Activated T-cell treated with anti-CD3 and anti-CD28 coated beads for 24 hours (primary cell): Measurements from ENCODE around the gene NTF3.

Experiments used
- DNase-seq: peaks from one replicate; pipeline ENCODE4 v3.0.0-alpha.2; 2020; ENCODE audit warnings: low read depth

NTF3 gene

GRCh38 chr12:5432011-5432400, at the start of gene NTF3:
TSS of gene NTF3 (plus strand) at chr12:5432108. CDS start at chr12:5432325, 217 bp downstream.
- DNase-seq: no peak

- DNase-seq: no peak
Observed at GRCh38 chr12:5384015-5384414, 47.9 kb upstream of the NTF3 start.

DNA sequence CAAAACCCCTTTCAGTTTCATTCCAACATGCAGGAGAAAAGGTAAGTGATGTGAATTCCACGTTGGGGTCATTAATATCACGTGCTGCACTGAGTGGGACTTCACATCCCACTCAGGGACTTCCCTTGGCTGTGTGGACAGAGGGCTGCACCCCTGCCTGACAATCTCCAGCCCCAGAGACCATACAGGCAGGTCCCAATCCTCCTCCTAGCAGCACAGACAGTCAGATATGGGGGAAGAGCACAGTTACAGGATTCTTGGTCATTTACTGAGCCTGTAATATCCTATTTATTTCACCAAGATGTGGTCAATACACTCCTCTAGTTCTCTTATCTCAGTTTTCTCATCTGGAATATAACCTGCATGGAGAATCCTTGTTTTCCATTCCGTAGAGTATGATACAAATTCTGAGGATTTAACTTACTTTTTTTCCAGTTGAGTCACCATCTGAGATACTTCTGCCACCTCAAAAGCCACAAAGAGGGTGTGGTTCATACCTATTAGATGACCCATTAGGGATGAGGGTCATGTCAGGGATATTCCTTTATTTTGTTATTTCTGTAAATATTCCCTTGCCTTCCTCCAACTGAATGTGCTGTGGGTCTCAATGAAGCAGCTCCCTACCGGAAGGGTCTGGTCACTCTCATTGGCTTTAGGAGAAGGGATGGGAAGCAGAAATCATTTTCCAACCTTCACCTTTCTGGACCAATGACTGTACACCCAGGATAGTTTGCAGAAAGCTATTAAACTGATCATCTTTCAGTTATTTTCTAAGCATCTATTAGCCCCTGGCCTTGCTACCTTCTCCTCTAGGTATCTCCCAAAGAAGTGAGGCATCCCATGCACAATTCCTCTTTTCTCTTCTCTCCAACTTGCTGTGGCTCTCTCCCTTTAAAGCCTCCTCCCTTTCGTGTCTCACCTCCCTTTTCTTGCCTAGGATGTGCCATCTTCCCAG, 43.0 kb upstream of the NTF3 start:
- DNase-seq: no peak

GRCh38 chr12:5390174-5390799, 41.6 kb upstream of the NTF3 start:
- no peak for DNase-seq

GRCh38 chr12:5391653-5392052, 40.3 kb upstream of the NTF3 start:
- DNase-seq: no peak

DNA sequence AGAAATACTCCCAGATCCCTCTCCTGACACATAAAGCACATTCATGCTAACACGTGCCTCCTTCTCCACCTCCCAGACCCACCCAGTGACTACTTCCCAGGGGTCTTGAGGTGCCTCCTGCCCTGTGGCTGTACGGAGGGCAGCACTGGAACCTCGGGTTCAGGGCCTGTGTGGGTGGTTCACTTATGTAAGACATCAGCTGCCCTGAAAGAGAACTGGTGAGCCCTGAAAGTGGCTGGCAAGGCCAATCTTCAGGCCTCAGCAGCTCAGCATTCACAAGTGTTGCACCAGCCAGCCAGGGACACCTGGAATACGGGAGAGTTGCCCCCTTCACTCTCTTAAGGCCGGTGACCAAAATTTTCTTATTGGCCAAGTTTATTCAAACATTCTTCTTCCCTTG, 38.9 kb upstream of the NTF3 start:
- DNase-seq: no peak

GRCh38 chr12:5395443-5396271, 36.3 kb upstream of the NTF3 start:
- no peak for DNase-seq

DNA sequence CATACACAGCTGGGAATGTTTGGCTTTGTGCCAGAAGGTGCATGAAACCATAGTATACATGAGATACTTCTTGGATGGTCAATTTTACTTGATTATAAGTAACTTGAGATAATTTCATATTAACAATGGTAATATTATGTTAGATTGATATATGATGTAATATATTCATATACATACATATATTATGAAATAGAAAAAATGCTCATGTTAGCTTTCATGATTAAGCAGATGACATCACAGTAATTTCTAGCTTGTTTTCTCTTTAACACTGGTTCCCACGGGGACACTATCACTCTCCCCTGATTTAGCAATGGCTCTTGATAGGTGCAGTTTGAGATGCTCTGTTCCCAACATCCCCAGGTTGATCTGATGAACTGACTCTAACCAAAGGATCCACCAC, 35.4 kb upstream of the NTF3 start:
- no peak for DNase-seq

DNA sequence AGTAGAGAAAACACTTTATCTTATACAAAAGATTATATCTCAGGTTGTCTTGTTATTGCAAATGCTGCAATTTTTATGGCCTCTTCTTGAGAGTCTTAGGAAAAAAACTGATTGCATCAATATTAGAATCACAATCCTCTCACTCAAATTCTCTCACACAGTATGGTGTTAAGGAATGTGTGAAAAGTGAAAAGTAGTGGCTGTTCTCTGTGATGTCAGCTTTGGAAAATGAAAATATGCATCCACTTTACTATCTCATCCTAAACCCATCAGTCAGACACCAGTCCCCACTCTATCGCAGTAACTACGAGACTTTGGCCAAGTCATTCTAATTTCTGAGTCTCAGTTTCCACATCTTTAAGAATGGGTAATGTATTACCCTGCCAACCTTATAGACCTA, 32.6 kb upstream of the NTF3 start:
- no peak for DNase-seq

DNA sequence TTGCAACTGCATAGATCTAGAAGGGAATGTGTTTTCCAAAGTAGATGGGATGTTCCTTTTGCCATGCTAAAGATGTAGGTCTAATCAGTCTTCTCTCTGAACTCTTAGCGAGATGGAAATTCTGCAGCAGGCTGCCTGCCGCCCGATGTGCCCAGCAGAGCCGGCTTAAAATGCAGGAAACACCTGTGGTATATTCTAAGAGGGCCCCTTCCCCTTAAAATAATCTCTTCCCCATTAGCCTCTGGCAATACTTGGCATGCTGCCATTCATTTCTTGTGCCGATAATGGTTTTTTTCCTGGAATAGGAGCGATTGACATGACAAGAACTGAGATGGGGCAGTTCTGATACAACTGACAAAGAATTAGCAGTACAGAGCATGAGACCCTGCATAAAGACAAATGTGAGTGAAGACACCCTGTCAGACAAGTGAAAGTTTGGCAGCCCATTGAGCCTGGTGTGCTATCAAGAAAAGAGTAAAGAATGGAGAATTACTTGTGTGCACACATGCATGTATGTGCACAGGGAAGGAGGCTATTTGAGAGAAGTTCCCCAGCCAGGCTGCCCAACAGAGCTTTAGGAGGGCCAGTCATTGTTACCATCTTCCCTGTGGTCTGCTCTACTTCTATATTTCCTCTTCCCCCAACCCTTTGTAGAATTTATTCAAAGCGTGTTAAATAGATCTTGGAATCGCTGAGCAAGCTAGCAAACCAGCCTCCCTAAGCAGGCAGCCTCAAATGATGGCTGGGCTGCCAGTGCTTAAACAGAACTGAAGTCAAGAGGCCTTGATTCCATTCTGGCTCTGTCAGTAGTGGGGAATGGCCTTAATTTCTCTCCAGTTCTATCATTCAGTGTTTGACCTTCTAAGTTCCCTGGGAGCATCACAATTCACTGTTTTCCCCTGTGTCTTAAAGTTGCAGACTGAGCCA, 29.6 kb upstream of the NTF3 start:
- no peak for DNase-seq

- DNase-seq: no peak
Observed at GRCh38 chr12:5403411-5403810, 28.5 kb upstream of the NTF3 start.

- no peak for DNase-seq
Observed at GRCh38 chr12:5407034-5407856, 24.7 kb upstream of the NTF3 start.

DNA sequence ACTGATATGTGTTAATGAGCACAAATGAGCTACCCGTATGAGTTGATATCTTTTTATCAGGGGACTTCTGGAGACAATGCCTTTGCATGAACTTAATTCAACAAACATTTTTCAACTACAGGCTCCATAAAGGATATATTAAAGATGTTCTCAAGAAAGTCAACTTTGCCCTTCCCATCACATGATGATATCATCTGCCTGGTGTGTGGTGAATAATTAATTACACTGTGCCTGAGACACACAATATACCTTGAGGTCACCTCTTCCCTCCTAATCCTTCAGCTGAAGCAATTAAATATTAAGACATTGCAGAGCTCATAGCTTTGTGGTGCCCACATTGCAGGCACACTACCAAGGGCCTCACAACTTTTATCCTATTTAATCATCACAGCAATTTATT, 22.3 kb upstream of the NTF3 start:
- DNase-seq: no peak

DNA sequence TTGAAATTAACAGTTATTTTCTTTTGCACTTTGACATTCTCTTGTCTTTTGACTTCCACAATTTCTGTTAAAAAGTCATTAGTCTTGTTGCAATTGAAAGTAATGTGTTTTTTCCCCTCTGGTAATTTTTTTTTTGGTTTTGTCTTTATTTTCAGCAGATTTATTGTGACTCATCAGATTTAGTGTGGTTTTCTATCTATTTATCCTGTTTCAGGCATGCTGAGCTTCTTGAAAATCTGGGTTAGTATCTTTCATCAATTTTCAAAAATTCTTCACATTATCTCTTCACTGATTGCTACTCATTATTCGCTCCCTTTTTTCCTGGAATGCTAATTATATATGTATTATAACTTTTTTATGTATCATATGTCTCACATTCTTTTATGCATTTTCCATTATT, 15.3 kb upstream of the NTF3 start:
- DNase-seq: no peak

GRCh38 chr12:5417500-5417899, 14.4 kb upstream of the NTF3 start:
- DNase-seq: no peak

DNA sequence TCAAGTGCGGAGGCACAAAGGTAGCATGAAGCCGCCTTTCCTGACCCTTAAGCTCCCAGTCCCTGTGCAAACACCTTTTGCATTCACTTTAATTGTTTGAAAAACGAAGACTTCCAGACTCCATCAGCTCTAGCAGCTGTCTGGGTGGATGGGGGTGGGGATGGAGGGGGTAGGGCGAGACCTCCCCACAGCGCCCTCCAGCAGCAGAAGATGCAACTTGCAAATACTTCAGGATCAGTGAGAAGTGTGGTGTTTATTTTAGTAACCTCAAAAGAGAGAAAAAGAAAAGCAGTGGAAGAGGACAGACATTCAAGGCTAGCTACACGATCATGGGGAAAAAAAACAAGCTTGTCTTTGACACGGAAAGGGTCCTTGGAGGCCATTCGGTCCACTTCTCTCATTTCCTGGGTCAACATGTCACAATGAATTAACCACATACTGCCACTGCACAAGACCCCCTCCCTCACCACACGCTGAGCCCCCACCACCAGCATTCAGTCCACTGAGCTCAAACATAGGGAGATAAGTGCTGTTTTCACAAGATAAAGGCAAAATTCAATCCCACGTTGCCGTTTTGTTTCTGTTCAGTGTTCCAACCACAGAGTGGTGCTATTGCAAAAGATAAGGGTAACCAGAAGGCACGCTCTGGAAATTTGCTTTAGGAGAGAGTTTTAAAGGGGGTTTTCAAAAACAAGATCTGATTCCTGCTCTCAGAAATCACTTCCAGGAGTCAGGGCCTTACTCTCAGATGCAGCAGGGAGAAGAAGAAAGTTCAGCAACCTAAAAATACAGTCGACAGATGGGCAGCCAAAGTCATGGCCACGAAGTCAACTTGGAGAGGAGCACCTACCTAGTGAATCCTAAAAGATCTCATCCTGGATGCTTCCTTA, 3.3 kb upstream of the NTF3 start:
- DNase-seq: no peak

DNA sequence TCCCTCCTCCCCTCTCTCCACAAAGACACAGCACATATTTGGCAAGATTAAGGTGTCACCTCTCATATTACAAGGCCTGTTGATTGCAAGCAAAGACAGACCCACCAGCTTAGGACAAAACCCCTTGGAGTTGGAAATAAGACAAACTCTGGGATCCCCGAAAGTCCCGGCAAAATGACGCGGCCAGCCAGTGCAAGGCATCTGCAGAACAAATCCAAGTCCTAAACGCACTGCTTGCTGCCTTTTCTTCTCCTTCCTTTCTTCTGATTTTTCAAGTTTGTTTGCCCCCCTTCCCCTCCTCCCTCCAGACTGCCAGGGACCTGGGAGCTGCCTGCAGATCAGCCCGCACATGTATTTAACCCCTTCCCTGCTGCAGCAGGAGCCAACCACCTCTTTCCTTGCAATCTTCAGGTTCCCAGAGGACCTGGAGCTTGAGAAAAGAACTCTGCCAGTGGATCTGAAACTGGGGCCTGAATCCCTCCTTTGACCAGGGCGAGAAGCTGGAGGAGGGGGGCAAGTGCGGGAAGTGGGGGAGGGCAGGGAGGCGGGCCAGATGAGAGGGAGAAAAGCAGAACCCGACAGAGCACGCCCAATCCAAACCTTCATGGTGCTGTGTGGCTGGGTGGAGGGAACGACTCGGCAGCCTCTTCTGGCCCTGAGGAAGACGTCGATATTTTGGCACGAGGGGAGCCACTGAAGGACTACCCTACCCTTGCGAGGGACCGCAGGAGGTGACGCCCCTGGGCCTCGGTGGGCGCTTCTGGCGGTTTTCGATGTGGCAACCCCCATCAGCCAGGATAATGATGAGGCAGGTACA, 2.0 kb upstream of the NTF3 start:
- DNase-seq: no peak
